Epithelial cell of esophagus (primary cell): Measurements from ENCODE around the gene RUNX2.

Experiments
- DNase-seq: peaks from one replicate; pipeline ENCODE4 v3.0.0; 2010; ENCODE audit warnings: low read depth
- H3K4me3 ChIP-seq: 2 replicates; pipeline ENCODE4 v1.5.1; 2011; ENCODE audit warnings: mild to moderate bottlenecking, low read length, control low read depth
- TF ChIP-seq, protein P1 (sequence below): IDR thresholded peaks from 2 replicates; pipeline ENCODE4 v1.5.1; 2011; ENCODE audit warnings: low read depth, mild to moderate bottlenecking, low read length, control low read depth, inconsistent platforms; ENCODE audit not compliant: insufficient read depth; ENCODE audit errors: missing control alignments

Gene RUNX2

GRCh38 chr6:45518013-45518720 is 190.0 kb downstream of the RUNX2 start:
- TF ChIP-seq, protein P1, sequence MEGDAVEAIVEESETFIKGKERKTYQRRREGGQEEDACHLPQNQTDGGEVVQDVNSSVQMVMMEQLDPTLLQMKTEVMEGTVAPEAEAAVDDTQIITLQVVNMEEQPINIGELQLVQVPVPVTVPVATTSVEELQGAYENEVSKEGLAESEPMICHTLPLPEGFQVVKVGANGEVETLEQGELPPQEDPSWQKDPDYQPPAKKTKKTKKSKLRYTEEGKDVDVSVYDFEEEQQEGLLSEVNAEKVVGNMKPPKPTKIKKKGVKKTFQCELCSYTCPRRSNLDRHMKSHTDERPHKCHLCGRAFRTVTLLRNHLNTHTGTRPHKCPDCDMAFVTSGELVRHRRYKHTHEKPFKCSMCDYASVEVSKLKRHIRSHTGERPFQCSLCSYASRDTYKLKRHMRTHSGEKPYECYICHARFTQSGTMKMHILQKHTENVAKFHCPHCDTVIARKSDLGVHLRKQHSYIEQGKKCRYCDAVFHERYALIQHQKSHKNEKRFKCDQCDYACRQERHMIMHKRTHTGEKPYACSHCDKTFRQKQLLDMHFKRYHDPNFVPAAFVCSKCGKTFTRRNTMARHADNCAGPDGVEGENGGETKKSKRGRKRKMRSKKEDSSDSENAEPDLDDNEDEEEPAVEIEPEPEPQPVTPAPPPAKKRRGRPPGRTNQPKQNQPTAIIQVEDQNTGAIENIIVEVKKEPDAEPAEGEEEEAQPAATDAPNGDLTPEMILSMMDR = no peak
- no peak overlapping the region for H3K4me3 ChIP-seq
- no peak for DNase-seq

- no peak overlapping the region for H3K4me3 ChIP-seq
- no peak for DNase-seq
- TF ChIP-seq, protein P1 = no peak
These were observed 193.1 kb downstream of the RUNX2 start for GRCh38 chr6:45521226-45521625.

- no peak for DNase-seq
- H3K4me3 ChIP-seq = no peak overlapping the region
- TF ChIP-seq, protein P1 = no peak
These were observed 194.4 kb downstream of the RUNX2 start for GRCh38 chr6:45522486-45522885.

DNA sequence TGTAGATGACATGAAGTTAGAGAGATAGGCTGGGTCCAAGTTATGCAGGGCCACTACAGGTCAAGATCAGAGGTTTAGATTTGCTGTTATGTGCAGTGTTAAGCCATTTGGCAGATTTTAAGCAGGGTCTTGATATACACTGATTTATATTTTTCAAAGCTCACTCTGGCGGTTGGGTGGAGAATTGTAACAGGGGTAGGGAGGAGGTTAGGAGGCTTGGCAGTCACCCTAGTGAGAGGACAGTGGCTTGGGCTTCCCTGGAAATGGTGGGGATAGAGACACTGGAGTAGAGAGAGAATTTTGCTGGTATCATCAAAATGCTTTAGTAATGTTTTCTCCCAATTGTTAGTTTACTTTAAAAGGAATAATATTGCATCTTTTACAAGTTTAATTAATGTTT is 199.1 kb downstream of the RUNX2 start:
- TF ChIP-seq, protein P1 = no peak
- DNase-seq = no peak
- H3K4me3 ChIP-seq = no peak overlapping the region

- DNase-seq = no peak
- TF ChIP-seq, protein P1 = no peak
- H3K4me3 ChIP-seq = no peak overlapping the region
These were observed 204.0 kb downstream of the RUNX2 start for GRCh38 chr6:45531999-45532595.

DNA sequence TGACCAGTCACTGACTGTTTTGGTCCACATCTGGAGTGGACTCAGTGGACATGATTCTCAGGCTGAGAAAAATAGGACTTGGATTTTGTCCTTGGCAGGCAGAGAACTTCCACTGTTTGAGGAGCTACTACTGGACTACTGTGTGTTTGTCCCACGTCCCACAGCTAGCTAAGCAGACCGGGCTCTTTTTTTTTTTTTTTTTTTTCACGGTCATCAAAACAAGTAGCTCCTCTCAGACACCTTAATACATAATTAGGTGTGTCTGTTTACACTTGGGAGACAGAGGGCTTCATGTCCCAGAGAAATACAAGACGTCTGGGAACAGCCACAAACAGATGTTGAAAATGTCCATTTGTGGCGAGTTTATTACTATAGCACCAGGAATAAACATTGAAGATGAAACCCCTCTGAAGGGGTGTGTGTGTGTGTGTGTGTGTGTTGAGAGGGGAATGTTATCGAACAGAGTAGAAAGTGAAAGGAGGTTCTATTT is 204.6 kb downstream of the RUNX2 start:
- H3K4me3 ChIP-seq = peak overlapping the region; percentile 28
- peak; percentile 6 for DNase-seq
- TF ChIP-seq, protein P1 = no peak
